HL-60 (cell line): Measurements from ENCODE around the gene SCAF8.

Experiments
- DNase-seq, 2 experiments: peaks; one replicate each; pipeline ENCODE4 v3.0.0-alpha.2; 2010 to 2020; ENCODE audit warnings: low read depth in 1 of 2, low spot score in 1 of 2
- H3K27ac ChIP-seq: fragments of 250-450 bp; sonication (Bioruptor Pico); replicated peaks from 2 replicates; pipeline ENCODE4 v1.5.1; 2020; ENCODE audit warnings: mild to moderate bottlenecking, moderate library complexity
- H3K27me3 ChIP-seq: fragments of 250-450 bp; sonication (Bioruptor Pico); 2 replicates; pipeline ENCODE4 v1.5.1; 2021; ENCODE audit warnings: mild to moderate bottlenecking, moderate library complexity; ENCODE audit not compliant: insufficient read depth, poor library complexity, severe bottlenecking
- H3K4me3 ChIP-seq: replicated peaks from 2 replicates; pipeline ENCODE4 v1.5.1; 2011; ENCODE audit warnings: mild to moderate bottlenecking, control low read depth, low read length; ENCODE audit not compliant: insufficient read depth
- CTCF ChIP-seq: IDR thresholded peaks from one replicate; pipeline ENCODE4 v1.5.1; 2011; ENCODE audit warnings: low read length, control low read depth, inconsistent platforms; ENCODE audit not compliant: insufficient read depth
- GABPA ChIP-seq: IDR thresholded peaks from 2 replicates; pipeline ENCODE4 v1.6.1; 2012; ENCODE audit warnings: low read depth
- POLR2AphosphoS5 ChIP-seq: IDR thresholded peaks from 2 replicates; pipeline ENCODE4 v1.6.1; 2012; ENCODE audit warnings: low read depth
- REST ChIP-seq: IDR thresholded peaks from 2 replicates; pipeline ENCODE4 v1.6.1; 2012; ENCODE audit warnings: low read depth; ENCODE audit not compliant: insufficient replicate concordance
- SPI1 ChIP-seq: IDR thresholded peaks from 2 replicates; pipeline ENCODE4 v1.6.1; 2012; ENCODE audit warnings: low read depth, mild to moderate bottlenecking, borderline replicate concordance

The SCAF8 gene

GRCh38 chr6:154791556-154792317, 58.5 kb downstream of the SCAF8 start:
- H3K4me3 ChIP-seq, result no peak overlapping the region
- H3K27me3 ChIP-seq, result no peaks in the 10 kb centered on the region
- DNase-seq, result no peak
- H3K27ac ChIP-seq, result no peak overlapping the region
- no peak for TF ChIP-seq REST
- TF ChIP-seq GABPA, result no peak
- no peak for TF ChIP-seq SPI1
- TF ChIP-seq POLR2AphosphoS5, result no peak
- TF ChIP-seq CTCF, result no peak

- TF ChIP-seq GABPA (no peak), POLR2AphosphoS5 (no peak), CTCF (no peak), SPI1 (no peak), REST (no peak)
- no peak overlapping the region for H3K27ac ChIP-seq
Observed at GRCh38 chr6:154792325-154792724, 59.1 kb downstream of the SCAF8 start.

DNA sequence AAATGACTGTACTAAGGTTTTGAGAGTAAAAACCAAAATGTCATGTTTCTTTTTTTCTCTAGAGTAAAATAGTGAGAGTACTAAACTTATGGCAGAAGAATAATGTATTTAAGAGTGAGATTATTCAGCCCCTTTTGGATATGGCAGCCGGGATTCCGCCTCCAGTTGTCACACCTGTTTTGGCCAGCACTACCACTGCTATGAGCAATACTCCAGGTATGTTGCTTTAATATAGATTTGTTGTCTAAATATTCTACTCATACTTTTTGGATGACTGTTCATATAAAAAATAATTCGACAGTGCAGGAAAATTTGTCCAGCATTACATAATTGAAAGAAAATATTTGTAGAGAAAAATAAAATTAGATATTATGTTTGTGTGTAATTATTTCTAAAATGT, 59.5 kb downstream of the SCAF8 start:
- no peak for DNase-seq
- no peak overlapping the region for H3K27ac ChIP-seq

More at GRCh38 chr6:154792325-154792724, 59.1 kb downstream of the SCAF8 start:
- H3K4me3 ChIP-seq, result no peak overlapping the region
- no peaks in the 10 kb centered on the region for H3K27me3 ChIP-seq
- DNase-seq, result no peak

More for the DNA sequence above, 59.5 kb downstream of the SCAF8 start:
- no peaks in the 10 kb centered on the region for H3K27me3 ChIP-seq
- no peak for TF ChIP-seq CTCF
- TF ChIP-seq GABPA, result no peak
- TF ChIP-seq SPI1, result no peak
- no peak for TF ChIP-seq POLR2AphosphoS5
- TF ChIP-seq REST, result no peak
- no peak overlapping the region for H3K4me3 ChIP-seq
